Astrocyte (in vitro differentiated cells and primary cell): Measurements from ENCODE around the gene PDCD1. TPM values are rescaled to one million over a fixed set of nuclear protein-coding genes. Genes with fewer than 3 reads are reported as not detected.

ENCODE experiments used
- DNase-seq: peaks from one replicate; pipeline ENCODE4 v3.0.0-alpha.2; 2010; ENCODE audit warnings: low read depth
- FAIRE-seq: peaks from 2 replicates; lab custom pipeline; 2011; peaks lifted over from hg19 to GRCh38; lab: Jason Lieb, UNC
- H2AFZ ChIP-seq: 2 replicates; pipeline ENCODE4 v1.6.0; 2012; ENCODE audit warnings: low read depth, low read length, inconsistent platforms
- H3K27ac ChIP-seq: 2 replicates; pipeline ENCODE4 v1.5.1; 2011; ENCODE audit warnings: low read depth, low read length, inconsistent platforms
- H3K27me3 ChIP-seq: 2 replicates; pipeline ENCODE4 v1.6.0; 2011; ENCODE audit warnings: low read length, inconsistent platforms; ENCODE audit not compliant: insufficient read depth
- H3K36me3 ChIP-seq: 2 replicates; pipeline ENCODE4 v1.5.1; 2011; ENCODE audit warnings: low read length, inconsistent platforms; ENCODE audit not compliant: insufficient read depth
- H3K4me1 ChIP-seq: 2 replicates; pipeline ENCODE4 v1.5.1; 2011; ENCODE audit warnings: low read length, inconsistent platforms; ENCODE audit not compliant: insufficient read depth
- H3K4me2 ChIP-seq: 2 replicates; pipeline ENCODE4 v1.6.0; 2012; ENCODE audit warnings: low read length, inconsistent platforms
- H3K4me3 ChIP-seq: 2 replicates; pipeline ENCODE4 v1.5.1; 2011; ENCODE audit warnings: low read depth, mild to moderate bottlenecking, low read length, inconsistent platforms; ENCODE audit not compliant: insufficient read depth
- H3K79me2 ChIP-seq: 2 replicates; pipeline ENCODE4 v1.6.0; 2012; ENCODE audit warnings: mild to moderate bottlenecking, low read length, inconsistent platforms; ENCODE audit not compliant: insufficient read depth
- H3K9ac ChIP-seq: 2 replicates; pipeline ENCODE4 v1.6.0; 2012; ENCODE audit warnings: mild to moderate bottlenecking, low read length, inconsistent platforms
- H3K9me3 ChIP-seq: 2 replicates; pipeline ENCODE4 v1.5.1; 2012; ENCODE audit warnings: low read depth, mild to moderate bottlenecking, low read length, inconsistent platforms; ENCODE audit not compliant: insufficient read depth
- H4K20me1 ChIP-seq: 2 replicates; pipeline ENCODE4 v1.6.0; 2012; ENCODE audit warnings: low read length, inconsistent platforms; ENCODE audit not compliant: insufficient read depth
- H3K27ac Mint-ChIP-seq: one replicate; pipeline ENCODE4 v1.8.0; 2021; ENCODE audit warnings: mild to moderate bottlenecking, mixed read lengths; ENCODE audit not compliant: unreplicated experiment
- H3K27me3 Mint-ChIP-seq: one replicate; pipeline ENCODE4 v1.8.0; 2021; ENCODE audit warnings: low read depth, mixed read lengths; ENCODE audit not compliant: unreplicated experiment
- H3K36me3 Mint-ChIP-seq: one replicate; pipeline ENCODE4 v1.8.0; 2021; ENCODE audit warnings: low read depth, mixed read lengths; ENCODE audit not compliant: unreplicated experiment
- H3K4me1 Mint-ChIP-seq: one replicate; pipeline ENCODE4 v1.8.0; 2021; ENCODE audit warnings: low read depth, mixed read lengths; ENCODE audit not compliant: unreplicated experiment
- H3K4me3 Mint-ChIP-seq: one replicate; pipeline ENCODE4 v1.8.0; 2021; ENCODE audit warnings: mild to moderate bottlenecking, moderate library complexity, mixed read lengths; ENCODE audit not compliant: unreplicated experiment
- H3K9me3 Mint-ChIP-seq: one replicate; pipeline ENCODE4 v1.8.0; 2021; ENCODE audit warnings: mild to moderate bottlenecking, mixed read lengths; ENCODE audit not compliant: unreplicated experiment
- EZH2 ChIP-seq: IDR thresholded peaks from 2 replicates; pipeline ENCODE4 v1.6.1; 2012; ENCODE audit warnings: mild to moderate bottlenecking, low read length, inconsistent platforms; ENCODE audit not compliant: insufficient read depth
- total RNA-seq: library from RNA; stranded (reverse); gene quantifications from 2 replicates; pipeline ENCODE4 v1.2.1, GENCODE V29; 2021
- TF ChIP-seq, protein P1 (sequence below): IDR thresholded peaks from 2 replicates; pipeline ENCODE4 v1.5.1; 2011; ENCODE audit warnings: low read depth, mild to moderate bottlenecking, inconsistent platforms, low read length, moderate library complexity; ENCODE audit not compliant: insufficient read depth

Gene PDCD1
- total RNA-seq, 1 donor from 2014 or later = not detected

DNA sequence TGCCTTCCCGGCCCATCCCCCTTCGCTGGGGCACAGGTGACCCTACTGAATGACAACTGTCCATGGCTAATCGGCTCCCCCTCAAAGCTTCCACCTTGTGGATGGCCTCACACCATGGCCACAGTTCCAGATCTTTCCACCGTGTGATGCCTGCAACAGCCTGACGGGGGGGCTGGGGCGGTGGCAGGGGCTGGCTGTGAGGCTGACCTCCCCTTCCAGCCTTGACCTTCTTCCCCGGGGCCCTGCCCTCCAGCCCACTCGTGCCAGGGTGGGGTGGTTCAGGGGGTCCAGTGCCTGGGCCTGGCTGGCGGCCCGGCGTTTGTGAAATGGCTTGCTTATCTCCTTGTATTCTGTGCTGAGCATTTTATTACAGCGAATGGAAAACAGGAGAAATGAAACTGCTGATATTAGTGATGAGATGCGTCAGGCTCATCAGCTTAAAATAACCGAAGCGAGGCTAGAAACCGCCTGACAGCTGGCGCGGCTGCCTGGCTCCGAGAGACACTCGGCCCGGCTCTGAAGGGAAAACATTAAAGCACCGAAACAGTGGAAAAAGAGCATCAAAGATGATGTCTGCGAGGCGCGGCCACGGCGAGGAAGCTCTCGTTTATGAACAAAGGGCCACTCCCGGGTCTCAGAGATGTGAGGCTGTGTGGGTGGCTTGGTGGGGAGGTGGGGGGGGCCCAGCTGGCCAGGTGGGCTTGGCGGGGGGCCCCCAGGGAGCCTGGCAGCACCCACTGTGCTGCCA, 916 bp upstream of the PDCD1 start:
- Mint-ChIP-seq H3K27me3 (peaks cover 14% of the 10 kb centered on the region), H3K36me3 (no peaks in the 10 kb centered on the region), H3K27ac (no peak overlapping the region), H3K4me3 (no peak overlapping the region), H3K9me3 (no peaks in the 10 kb centered on the region), H3K4me1 (no peaks in the 10 kb centered on the region)
- Histone ChIP-seq H3K79me2 (no peaks in the 10 kb centered on the region), H3K27me3 (peaks cover 9% of the 10 kb centered on the region), H3K4me3 (no peak overlapping the region), H2AFZ (no peak overlapping the region), H3K4me2 (peak overlapping the region; percentile 41), H3K9me3 (peaks cover 4% of the 10 kb centered on the region), H3K27ac (no peak overlapping the region), H3K36me3 (no peaks in the 10 kb centered on the region), H3K4me1 (peaks cover 2% of the 10 kb centered on the region), H3K9ac (no peak overlapping the region), H4K20me1 (peaks cover 6% of the 10 kb centered on the region)
- no peak for DNase-seq
- no peak for TF ChIP-seq EZH2
- TF ChIP-seq, protein P1, sequence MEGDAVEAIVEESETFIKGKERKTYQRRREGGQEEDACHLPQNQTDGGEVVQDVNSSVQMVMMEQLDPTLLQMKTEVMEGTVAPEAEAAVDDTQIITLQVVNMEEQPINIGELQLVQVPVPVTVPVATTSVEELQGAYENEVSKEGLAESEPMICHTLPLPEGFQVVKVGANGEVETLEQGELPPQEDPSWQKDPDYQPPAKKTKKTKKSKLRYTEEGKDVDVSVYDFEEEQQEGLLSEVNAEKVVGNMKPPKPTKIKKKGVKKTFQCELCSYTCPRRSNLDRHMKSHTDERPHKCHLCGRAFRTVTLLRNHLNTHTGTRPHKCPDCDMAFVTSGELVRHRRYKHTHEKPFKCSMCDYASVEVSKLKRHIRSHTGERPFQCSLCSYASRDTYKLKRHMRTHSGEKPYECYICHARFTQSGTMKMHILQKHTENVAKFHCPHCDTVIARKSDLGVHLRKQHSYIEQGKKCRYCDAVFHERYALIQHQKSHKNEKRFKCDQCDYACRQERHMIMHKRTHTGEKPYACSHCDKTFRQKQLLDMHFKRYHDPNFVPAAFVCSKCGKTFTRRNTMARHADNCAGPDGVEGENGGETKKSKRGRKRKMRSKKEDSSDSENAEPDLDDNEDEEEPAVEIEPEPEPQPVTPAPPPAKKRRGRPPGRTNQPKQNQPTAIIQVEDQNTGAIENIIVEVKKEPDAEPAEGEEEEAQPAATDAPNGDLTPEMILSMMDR = no peak
- no peak for FAIRE-seq

DNA sequence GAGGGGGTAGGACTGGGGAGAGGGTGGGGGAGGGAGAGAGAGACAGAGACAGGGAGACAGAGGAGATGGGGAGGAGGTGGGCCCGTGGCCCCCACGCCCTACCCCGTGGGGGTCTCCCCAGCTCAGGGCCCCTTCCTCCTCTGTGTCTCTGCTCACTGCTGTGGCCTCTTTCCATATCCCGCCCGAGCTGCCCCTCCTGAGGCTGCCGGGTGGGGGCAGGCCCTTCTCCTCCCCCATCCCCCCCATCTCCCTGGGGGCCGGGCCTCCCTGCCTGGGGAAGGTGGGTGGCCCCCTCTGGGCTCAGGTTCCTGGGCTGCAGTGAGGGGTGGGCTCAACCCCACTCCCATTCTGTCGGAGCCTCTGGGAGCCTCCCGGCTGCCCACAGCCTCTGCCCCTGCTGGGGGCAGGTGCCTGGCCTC, 332 bp upstream of the PDCD1 start:
- H3K4me3 ChIP-seq = no peak overlapping the region
- TF ChIP-seq, protein P1 = no peak
- no peaks in the 10 kb centered on the region for H4K20me1 ChIP-seq
- H3K4me2 ChIP-seq = no peak overlapping the region
- no peak overlapping the region for H2AFZ ChIP-seq
- DNase-seq (no peak), FAIRE-seq (no peak)
- Mint-ChIP-seq H3K4me3 (no peak overlapping the region), H3K9me3 (no peaks in the 10 kb centered on the region), H3K36me3 (no peaks in the 10 kb centered on the region), H3K27me3 (peaks cover 14% of the 10 kb centered on the region), H3K27ac (no peak overlapping the region), H3K4me1 (no peaks in the 10 kb centered on the region)
- H3K27me3 ChIP-seq = peaks cover 4% of the 10 kb centered on the region
- no peaks in the 10 kb centered on the region for H3K79me2 ChIP-seq
- H3K9ac ChIP-seq = no peak overlapping the region
- H3K9me3 ChIP-seq = no peaks in the 10 kb centered on the region
- H3K4me1 ChIP-seq = peaks cover 8% of the 10 kb centered on the region
- no peaks in the 10 kb centered on the region for H3K36me3 ChIP-seq
- no peak overlapping the region for H3K27ac ChIP-seq

DNA sequence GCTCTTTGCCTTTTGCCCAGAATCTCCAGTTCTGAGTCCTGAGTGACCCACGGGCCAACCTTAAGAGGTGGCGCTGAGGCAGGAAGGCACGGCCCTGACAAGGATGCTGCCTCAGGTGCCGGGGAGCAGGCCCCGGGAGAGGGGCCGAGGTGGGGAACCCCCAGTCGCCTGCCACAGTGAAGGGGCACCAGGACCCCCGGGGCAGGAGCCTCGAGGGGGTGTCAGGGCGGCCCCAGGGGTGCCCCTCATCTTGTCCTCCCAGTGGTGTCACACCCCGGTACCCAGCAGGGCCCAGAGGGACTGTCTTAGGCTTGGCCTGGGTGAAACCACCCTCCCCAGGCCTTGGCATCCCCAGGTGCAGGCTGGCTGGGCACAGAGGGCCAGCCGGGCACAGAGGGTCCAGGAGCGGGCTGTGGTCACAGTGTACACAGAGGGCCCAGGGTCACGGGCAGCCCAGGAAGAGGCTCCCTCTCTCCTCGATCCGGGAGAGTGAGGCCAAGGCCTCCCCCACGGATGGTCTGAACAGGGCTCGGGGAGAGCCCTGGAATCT, 1.0 kb downstream of the PDCD1 start:
- peaks cover 9% of the 10 kb centered on the region for H3K4me1 ChIP-seq
- H3K4me3 Mint-ChIP-seq = no peak overlapping the region
- H3K36me3 ChIP-seq = no peaks in the 10 kb centered on the region
- TF ChIP-seq EZH2 = no peak
- TF ChIP-seq, protein P1 = no peak
- no peaks in the 10 kb centered on the region for H4K20me1 ChIP-seq
- no peaks in the 10 kb centered on the region for H3K9me3 Mint-ChIP-seq
- no peak overlapping the region for H3K4me2 ChIP-seq
- no peak overlapping the region for H3K27ac ChIP-seq
- H3K4me1 Mint-ChIP-seq = no peaks in the 10 kb centered on the region
- no peak overlapping the region for H3K4me3 ChIP-seq
- H3K9ac ChIP-seq = no peak overlapping the region
- H3K27me3 Mint-ChIP-seq = peaks cover 14% of the 10 kb centered on the region
- no peak overlapping the region for H2AFZ ChIP-seq
- no peak for FAIRE-seq
- H3K27ac Mint-ChIP-seq = no peak overlapping the region
- H3K9me3 ChIP-seq = no peaks in the 10 kb centered on the region
- no peak for DNase-seq
- H3K36me3 Mint-ChIP-seq = no peaks in the 10 kb centered on the region
- peaks cover 4% of the 10 kb centered on the region for H3K27me3 ChIP-seq
- H3K79me2 ChIP-seq = no peaks in the 10 kb centered on the region
